Gastrocnemius medialis (tissue), 4 donors: ENCODE data around the gene KLHL13. TPM values are rescaled to one million over a fixed set of nuclear protein-coding genes. Genes with fewer than 3 reads are reported as not detected.

ENCODE experiments used
- ATAC-seq, 2 donors: fragments of 150-250 bp; one replicate each; pipeline ENCODE4 v1.9.1; 2016
- DNase-seq, 2 donors: peaks; one replicate each; pipeline ENCODE4 v3.0.0-alpha.2; 2019
- H3K27ac ChIP-seq, 4 donors: fragments of 200-600 bp; sonication (generic); 1 replicate in 1 of 4; 2 replicates in 3 of 4; pipeline ENCODE4 v1.5.1; 2016 to 2018; ENCODE audit warnings: mild to moderate bottlenecking in 2 of 4, moderate library complexity in 1 of 4
- H3K27me3 ChIP-seq, 3 donors: fragments of 200-600 bp; sonication (generic) in 2 of 3; 1 replicate in 1 of 3; 2 replicates in 2 of 3; pipeline versions ENCODE4 v1.5.1 to v1.6.0; 2016 to 2019; ENCODE audit warnings: mild to moderate bottlenecking in 1 of 3, moderate library complexity in 1 of 3
- H3K36me3 ChIP-seq, 2 donors: fragments of 200-600 bp; sonication (generic) in 1 of 2; one replicate each; pipeline ENCODE4 v1.5.1; 2017 to 2018
- H3K4me1 ChIP-seq, 2 donors: fragments of 200-600 bp; sonication (generic) in 1 of 2; one replicate each; pipeline ENCODE4 v1.5.1; 2016 to 2017; ENCODE audit warnings: mild to moderate bottlenecking in 2 of 2
- H3K4me3 ChIP-seq, 4 donors: fragments of 200-600 bp; sonication (generic) in 3 of 4; 1 replicate in 1 of 4; 2 replicates in 3 of 4; pipeline ENCODE4 v1.5.1; 2016 to 2019; ENCODE audit warnings: mild to moderate bottlenecking in 2 of 4
- H3K9me3 ChIP-seq, 3 donors: fragments of 200-600 bp; sonication (generic) in 2 of 3; 1 replicate in 1 of 3; 2 replicates in 2 of 3; pipeline ENCODE4 v1.5.1; 2016 to 2019
- POLR2A ChIP-seq, 2 donors: fragments of 450-650 bp; IDR thresholded peaks; one replicate each; pipeline ENCODE4 v1.6.1; 2017; ENCODE audit warnings: antibody characterized with exemption in 2 of 2, mild to moderate bottlenecking in 2 of 2, moderate library complexity in 2 of 2
- in situ Hi-C, 4 donors: fragments of 200-750 bp; cut with MboI; loops; one replicate each; pipeline versions ENCODE4 v1.15.0 to v1.8.0; 2017; ENCODE audit warnings: low sequenced_read_pairs in 4 of 4
- intact Hi-C: fragments of 100-400 bp; cut with DNase I; formaldehyde crosslinking; loops from one replicate; pipeline ENCODE4 v1.15.1; 2023; ENCODE audit warnings: low total_unique reads
- total RNA-seq, 4 donors: library from RNA; depleted of rRNA; stranded (reverse); fragments of >200 nt; gene quantifications; one replicate each; pipeline versions ENCODE4 v1.1.0 to v1.2.3, GENCODE V29; 2016
- TF ChIP-seq, protein P1 (sequence below), 5 experiments: fragments of 450-650 bp in 3 of 5; fragments of 200-600 bp in 2 of 5; sonication (generic) in 2 of 5; IDR thresholded peaks in 4 of 5; conservative IDR thresholded peaks in 1 of 5; 1 replicate in 4 of 5; 2 replicates in 1 of 5; pipeline ENCODE4 v1.5.1; 2016 to 2019; ENCODE audit warnings: antibody characterized with exemption in 5 of 5, mild to moderate bottlenecking in 3 of 5, moderate library complexity in 3 of 5

The KLHL13 gene
- total RNA-seq, 4 donors from 2014 or later = 0.87 to 3.4 (median 1.0) TPM

DNA sequence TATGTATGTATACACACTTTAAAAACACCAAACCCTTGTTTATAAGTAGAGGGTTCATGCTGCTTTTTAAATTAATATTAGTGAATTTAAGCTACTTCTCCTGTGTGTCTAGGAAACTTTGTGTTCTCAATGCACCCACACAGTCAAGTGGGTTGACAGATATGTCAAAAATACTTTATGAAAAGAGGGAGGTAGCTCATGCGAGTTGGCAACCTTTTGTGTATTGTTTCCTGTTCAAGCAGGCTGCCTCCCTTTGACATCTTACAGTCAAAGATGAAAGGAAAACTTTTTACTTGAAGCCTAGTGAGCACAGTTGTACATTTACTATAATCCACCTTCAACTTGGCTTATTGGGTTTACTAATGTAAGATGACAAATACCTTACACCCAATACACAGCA, 218.4 kb downstream of the KLHL13 start:
- no peak for TF ChIP-seq POLR2A (IDR thresholded peaks at IDR 0.05)
- TF ChIP-seq, protein P1, sequence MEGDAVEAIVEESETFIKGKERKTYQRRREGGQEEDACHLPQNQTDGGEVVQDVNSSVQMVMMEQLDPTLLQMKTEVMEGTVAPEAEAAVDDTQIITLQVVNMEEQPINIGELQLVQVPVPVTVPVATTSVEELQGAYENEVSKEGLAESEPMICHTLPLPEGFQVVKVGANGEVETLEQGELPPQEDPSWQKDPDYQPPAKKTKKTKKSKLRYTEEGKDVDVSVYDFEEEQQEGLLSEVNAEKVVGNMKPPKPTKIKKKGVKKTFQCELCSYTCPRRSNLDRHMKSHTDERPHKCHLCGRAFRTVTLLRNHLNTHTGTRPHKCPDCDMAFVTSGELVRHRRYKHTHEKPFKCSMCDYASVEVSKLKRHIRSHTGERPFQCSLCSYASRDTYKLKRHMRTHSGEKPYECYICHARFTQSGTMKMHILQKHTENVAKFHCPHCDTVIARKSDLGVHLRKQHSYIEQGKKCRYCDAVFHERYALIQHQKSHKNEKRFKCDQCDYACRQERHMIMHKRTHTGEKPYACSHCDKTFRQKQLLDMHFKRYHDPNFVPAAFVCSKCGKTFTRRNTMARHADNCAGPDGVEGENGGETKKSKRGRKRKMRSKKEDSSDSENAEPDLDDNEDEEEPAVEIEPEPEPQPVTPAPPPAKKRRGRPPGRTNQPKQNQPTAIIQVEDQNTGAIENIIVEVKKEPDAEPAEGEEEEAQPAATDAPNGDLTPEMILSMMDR (IDR thresholded peaks at IDR 0.05 in 4 of 5, conservative IDR thresholded peaks at IDR 0.05 in 1 of 5) = no peak
- no peaks in the 10 kb centered on the region for H3K36me3 ChIP-seq
- no peak overlapping the region for H3K27ac ChIP-seq
- no peaks in the 10 kb centered on the region for H3K4me1 ChIP-seq
- ATAC-seq (no peak), DNase-seq (no peak)
- H3K4me3 ChIP-seq = no peak overlapping the region
- no peaks in the 10 kb centered on the region for H3K9me3 ChIP-seq
- H3K27me3 ChIP-seq = no peaks in the 10 kb centered on the region
- intact Hi-C loops (no loop called here), in situ Hi-C loops (no loop called here)

DNA sequence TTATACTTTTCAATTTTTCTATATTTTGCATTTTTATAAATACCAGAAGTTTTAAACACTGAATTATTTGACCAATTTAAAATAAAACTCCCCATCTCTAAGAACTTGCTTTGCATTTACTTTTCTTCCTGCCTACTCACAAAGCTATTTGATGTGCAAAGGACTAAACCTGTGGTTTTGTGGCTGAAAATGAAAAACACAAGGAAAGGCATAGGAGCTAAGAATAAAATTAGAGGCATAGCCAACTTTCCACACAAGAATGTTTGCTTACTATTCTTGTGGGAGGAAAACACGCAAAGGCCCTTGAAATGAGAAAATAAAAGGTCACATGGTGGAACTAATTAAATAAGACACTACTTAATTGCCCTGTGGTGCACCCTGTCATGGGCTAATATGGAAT, 221.2 kb downstream of the KLHL13 start:
- Histone ChIP-seq H3K9me3 (no peaks in the 10 kb centered on the region), H3K27ac (no peak overlapping the region), H3K36me3 (no peaks in the 10 kb centered on the region), H3K4me1 (no peaks in the 10 kb centered on the region), H3K4me3 (no peak overlapping the region), H3K27me3 (no peaks in the 10 kb centered on the region)
- ATAC-seq (no peak), DNase-seq (no peak)
- intact Hi-C loops = no loop called here
- in situ Hi-C loops = no loop called here
- TF ChIP-seq, protein P1 (IDR thresholded peaks at IDR 0.05 in 4 of 5, conservative IDR thresholded peaks at IDR 0.05 in 1 of 5) = no peak
- TF ChIP-seq POLR2A (IDR thresholded peaks at IDR 0.05) = no peak

DNA sequence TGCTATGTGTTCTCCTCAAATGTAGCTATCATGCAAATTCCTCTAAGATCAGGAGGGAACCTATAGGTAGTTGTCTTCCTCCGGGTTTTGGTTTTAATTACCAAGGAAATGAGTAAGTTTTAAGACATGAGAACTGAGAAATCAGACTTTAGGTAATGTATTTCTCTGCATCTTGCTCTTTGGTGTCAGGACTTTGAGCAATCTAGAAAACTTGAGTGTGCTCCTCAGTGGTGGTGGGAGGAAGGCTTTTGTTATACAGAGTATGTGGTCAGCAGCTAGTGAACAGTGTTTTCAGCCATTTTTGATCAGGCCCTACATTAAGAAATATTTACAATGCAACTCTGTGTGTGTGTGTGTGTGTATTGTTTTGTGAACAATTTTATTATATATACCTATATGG, 224.1 kb downstream of the KLHL13 start:
- no peak overlapping the region for H3K27ac ChIP-seq
- ATAC-seq = no peak
- in situ Hi-C loops (no loop called here), intact Hi-C loops (no loop called here)
- no peak for DNase-seq
- TF ChIP-seq, protein P1 (IDR thresholded peaks at IDR 0.05 in 4 of 5, conservative IDR thresholded peaks at IDR 0.05 in 1 of 5) = no peak
- no peak for TF ChIP-seq POLR2A (IDR thresholded peaks at IDR 0.05)
- no peaks in the 10 kb centered on the region for H3K9me3 ChIP-seq
- H3K4me1 ChIP-seq = no peaks in the 10 kb centered on the region
- H3K4me3 ChIP-seq = no peak overlapping the region
- H3K36me3 ChIP-seq = no peaks in the 10 kb centered on the region
- H3K27me3 ChIP-seq = no peaks in the 10 kb centered on the region

DNA sequence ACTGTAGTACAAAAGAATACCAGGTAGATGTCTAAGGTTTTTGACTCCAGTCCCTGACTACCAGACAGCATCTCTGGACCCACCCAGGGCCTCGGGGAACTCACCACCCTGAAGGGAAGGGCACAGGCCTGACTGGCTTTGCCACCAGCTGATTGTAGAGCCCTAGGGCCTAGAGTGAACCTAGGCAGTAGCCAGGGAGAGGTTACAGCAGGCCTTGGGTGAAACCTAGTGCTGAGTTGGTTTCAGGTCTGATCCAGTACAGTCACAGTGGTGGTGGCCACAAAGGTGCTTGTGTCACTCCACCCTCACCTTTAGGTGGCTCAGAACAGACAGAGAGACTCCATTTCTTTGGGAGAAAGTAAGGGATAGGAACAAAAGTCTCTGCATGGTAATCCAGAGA, 244.8 kb downstream of the KLHL13 start:
- Histone ChIP-seq H3K4me3 (no peak overlapping the region), H3K4me1 (no peaks in the 10 kb centered on the region), H3K27ac (no peak overlapping the region), H3K27me3 (no peaks in the 10 kb centered on the region), H3K9me3 (no peaks in the 10 kb centered on the region), H3K36me3 (no peaks in the 10 kb centered on the region)
- TF ChIP-seq POLR2A (IDR thresholded peaks at IDR 0.05) = no peak
- TF ChIP-seq, protein P1 (IDR thresholded peaks at IDR 0.05 in 4 of 5, conservative IDR thresholded peaks at IDR 0.05 in 1 of 5) = no peak
- DNase-seq = no peak
- ATAC-seq = no peak
- intact Hi-C loops (no loop called here), in situ Hi-C loops (no loop called here)

DNA sequence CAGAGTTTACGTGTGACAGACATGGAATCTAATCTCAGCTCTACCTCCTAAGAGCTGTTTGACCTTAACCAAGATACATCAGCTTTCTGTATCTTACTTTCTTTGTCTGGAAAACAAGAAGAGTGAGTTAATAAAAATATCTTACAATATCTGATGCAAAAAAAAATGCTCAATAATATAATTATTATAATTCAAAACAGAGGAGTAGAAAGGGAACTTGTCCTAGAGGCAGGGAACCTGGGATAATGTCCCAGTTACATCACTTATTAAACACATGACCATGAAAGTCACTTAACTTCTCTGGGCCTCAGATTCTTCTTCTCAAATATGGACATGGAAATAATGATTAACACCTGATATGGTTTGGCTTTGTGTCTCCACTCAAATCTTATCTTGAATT, 256.1 kb downstream of the KLHL13 start:
- DNase-seq = no peak
- intact Hi-C loops (no loop called here), in situ Hi-C loops (no loop called here)
- ATAC-seq = no peak
- no peaks in the 10 kb centered on the region for H3K36me3 ChIP-seq
- H3K27ac ChIP-seq = no peak overlapping the region
- TF ChIP-seq, protein P1 (IDR thresholded peaks at IDR 0.05 in 4 of 5, conservative IDR thresholded peaks at IDR 0.05 in 1 of 5) = no peak
- no peaks in the 10 kb centered on the region for H3K4me1 ChIP-seq
- no peak overlapping the region for H3K4me3 ChIP-seq
- H3K9me3 ChIP-seq = no peaks in the 10 kb centered on the region
- no peaks in the 10 kb centered on the region for H3K27me3 ChIP-seq
